LNCaP clone FGC (cell line): Measurements from ENCODE around the gene RBFA.

Source experiments
- DNase-seq: peaks from one replicate; pipeline ENCODE4 v3.0.0-alpha.2; 2011; ENCODE audit warnings: low read depth
- H3K4me3 ChIP-seq: 2 replicates; pipeline ENCODE4 v1.5.1; 2011; ENCODE audit warnings: mild to moderate bottlenecking, low read depth, low read length, control low read depth
- TF ChIP-seq, protein P1 (sequence below): IDR thresholded peaks from 2 replicates; pipeline ENCODE4 v1.5.1; 2012; ENCODE audit warnings: mild to moderate bottlenecking; ENCODE audit not compliant: control insufficient read depth, insufficient read depth; ENCODE audit errors: extremely low read depth

The RBFA gene

DNA sequence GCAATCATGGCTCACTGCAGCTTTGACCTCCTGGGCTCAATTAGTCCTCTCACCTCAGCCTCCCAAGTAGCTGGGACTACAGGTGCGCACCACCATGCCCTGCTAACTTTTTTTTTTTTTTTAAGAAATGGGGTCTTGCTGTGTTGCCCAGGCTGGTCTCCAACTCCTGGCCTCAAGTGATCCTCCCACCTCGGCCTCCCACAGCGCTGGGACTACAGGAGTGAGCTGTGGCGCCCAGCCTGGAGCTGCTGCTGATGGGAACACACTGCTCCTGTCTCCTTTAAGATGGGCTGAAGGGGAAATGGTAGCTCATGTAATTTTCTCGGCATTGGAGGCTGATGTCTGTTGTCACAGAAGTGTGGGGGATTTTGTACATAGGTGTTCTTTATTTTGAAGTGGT is 39.9 kb downstream of the RBFA start:
- no peak for DNase-seq
- TF ChIP-seq, protein P1, sequence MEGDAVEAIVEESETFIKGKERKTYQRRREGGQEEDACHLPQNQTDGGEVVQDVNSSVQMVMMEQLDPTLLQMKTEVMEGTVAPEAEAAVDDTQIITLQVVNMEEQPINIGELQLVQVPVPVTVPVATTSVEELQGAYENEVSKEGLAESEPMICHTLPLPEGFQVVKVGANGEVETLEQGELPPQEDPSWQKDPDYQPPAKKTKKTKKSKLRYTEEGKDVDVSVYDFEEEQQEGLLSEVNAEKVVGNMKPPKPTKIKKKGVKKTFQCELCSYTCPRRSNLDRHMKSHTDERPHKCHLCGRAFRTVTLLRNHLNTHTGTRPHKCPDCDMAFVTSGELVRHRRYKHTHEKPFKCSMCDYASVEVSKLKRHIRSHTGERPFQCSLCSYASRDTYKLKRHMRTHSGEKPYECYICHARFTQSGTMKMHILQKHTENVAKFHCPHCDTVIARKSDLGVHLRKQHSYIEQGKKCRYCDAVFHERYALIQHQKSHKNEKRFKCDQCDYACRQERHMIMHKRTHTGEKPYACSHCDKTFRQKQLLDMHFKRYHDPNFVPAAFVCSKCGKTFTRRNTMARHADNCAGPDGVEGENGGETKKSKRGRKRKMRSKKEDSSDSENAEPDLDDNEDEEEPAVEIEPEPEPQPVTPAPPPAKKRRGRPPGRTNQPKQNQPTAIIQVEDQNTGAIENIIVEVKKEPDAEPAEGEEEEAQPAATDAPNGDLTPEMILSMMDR, result no peak
- no peak overlapping the region for H3K4me3 ChIP-seq

DNA sequence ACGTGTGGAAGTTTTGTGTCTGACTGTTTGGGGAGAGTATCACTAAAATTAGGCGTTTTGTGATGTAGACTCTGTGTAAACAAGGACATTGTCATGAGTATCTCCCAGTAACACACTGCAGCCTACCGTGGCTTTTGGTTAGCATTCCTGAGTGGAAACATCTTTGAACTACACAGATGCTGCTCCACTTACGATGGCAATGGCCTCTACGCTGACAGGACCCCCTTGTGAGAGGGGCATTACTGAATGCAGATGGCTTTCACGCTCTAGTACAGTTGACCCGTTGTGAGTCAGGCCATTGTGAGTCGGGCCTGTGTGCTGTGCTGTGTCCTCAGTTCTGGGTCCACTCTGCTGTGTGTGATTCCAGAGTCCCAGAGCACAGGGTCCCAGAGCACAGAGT is 40.5 kb downstream of the RBFA start:
- DNase-seq, result no peak
- H3K4me3 ChIP-seq, result no peak overlapping the region
- TF ChIP-seq, protein P1, result no peak

DNA sequence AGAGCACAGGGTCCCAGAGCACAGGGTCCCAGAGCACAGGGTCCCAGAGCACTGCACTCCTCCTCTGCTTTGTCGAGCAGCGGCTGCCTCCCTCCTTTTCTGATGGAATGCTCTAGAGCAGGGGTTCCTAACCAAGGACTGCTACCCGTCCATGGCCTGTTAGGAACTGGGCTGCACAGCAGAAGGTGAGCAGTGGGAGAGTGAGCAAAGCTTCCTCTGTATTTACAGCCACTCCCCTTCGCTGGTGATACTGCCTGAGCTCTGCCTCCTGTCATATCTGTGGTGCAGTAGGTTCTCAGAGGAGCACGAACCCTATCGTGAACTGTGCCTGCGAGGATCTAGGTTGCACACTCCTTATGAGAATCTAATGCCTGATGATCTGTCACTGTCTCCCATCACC is 41.7 kb downstream of the RBFA start:
- no peak overlapping the region for H3K4me3 ChIP-seq
- TF ChIP-seq, protein P1, result no peak
- DNase-seq, result no peak

DNA sequence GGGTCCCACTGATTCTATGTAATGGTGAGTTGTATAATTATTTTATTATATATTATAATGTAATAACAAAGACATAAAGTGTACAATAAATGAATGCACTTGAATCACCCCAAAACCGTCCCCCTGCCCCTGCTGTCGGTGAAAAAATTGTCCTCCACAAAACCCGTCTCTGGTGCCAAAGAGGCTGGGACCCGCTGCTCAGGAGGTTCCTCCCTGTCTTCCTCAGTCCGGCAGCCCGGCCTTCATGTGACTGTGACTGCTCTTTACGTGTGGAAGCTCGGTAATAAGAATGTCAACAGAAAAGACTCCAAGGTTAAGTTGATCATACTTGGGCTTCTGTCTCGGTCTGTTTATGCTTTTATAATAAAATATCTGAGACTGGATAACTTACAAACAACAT is 42.1 kb downstream of the RBFA start:
- TF ChIP-seq, protein P1, result no peak
- no peak for DNase-seq
- no peak overlapping the region for H3K4me3 ChIP-seq

DNA sequence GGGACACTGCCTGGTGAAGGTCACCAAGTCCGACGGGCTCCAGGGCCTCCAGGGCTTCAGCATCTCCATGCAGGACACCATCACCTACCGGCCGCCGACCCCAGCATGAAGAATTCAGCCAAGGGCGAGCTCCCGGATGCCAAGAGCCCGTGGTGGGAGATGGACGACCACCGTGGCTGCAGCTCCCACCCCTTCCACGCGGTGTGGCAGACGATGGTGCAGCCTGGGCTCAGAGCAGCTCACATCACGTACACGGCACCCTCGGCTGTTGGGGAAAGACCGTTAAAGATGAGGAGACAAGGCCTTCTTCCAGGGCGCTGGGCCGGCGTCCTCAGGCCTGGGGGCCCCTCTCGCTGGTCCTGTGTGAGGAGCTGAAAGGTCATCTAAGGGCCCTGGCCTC is 43.6 kb downstream of the RBFA start:
- DNase-seq, result no peak
- TF ChIP-seq, protein P1, result no peak

More for the DNA sequence above, 43.6 kb downstream of the RBFA start:
- no peak overlapping the region for H3K4me3 ChIP-seq
